ENCODE results near the gene LONP1. TPM values are rescaled to one million over a fixed set of nuclear protein-coding genes. Genes with fewer than 3 reads are reported as not detected.

The LONP1 gene
- total RNA-seq, 1 donor from 2014 or later: 98.5 TPM

DNA sequence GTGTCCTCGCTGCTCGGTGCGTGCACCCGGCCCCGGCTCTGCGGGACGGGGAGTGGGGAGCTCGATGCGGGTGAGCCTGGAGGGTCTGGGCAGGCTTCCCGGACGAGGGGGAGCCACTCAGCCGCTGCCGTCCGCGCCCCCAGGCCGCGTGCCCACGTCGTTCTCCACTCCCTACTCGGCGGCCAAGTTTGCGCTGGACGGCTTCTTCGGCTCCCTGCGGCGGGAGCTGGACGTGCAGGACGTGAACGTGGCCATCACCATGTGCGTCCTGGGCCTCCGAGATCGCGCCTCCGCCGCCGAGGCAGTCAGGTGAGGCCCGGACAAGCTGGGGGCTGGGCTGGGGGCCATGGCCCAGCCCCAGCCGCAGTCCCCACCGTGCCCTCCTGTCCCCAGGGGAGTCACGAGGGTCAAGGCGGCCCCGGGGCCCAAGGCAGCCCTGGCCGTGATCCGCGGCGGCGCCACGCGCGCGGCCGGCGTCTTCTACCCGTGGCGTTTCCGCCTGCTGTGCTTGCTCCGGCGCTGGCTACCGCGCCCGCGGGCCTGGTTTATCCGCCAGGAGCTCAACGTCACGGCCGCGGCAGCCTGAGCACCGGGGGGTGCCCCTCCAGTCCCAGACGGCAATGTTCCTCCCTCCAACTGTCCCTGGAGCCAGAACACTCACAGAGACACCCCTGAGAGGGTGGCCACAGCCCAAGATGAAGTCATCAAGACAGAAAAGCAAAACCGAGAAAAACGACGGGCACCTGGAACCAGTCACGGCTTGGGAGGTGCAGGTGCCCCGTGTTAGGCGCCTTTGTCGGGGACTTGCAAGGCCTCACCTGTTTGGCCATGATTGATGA lies 32.4 kb downstream of the LONP1 start:
- Mint-ChIP-seq H3K9me3 (ENCODE audit: unreplicated experiment) (peaks cover 20% of the 10 kb centered on the region), H3K27ac (ENCODE audit: unreplicated experiment) (no peak overlapping the region), H3K4me3 (ENCODE audit: unreplicated experiment) (no peak overlapping the region), H3K27me3 (ENCODE audit: unreplicated experiment) (peaks cover 18% of the 10 kb centered on the region), H3K36me3 (ENCODE audit: unreplicated experiment) (no peaks in the 10 kb centered on the region), H3K4me1 (ENCODE audit: low read depth, unreplicated experiment) (peaks cover 3% of the 10 kb centered on the region)
- DNase-seq: no peak
- TF ChIP-seq, protein P1, sequence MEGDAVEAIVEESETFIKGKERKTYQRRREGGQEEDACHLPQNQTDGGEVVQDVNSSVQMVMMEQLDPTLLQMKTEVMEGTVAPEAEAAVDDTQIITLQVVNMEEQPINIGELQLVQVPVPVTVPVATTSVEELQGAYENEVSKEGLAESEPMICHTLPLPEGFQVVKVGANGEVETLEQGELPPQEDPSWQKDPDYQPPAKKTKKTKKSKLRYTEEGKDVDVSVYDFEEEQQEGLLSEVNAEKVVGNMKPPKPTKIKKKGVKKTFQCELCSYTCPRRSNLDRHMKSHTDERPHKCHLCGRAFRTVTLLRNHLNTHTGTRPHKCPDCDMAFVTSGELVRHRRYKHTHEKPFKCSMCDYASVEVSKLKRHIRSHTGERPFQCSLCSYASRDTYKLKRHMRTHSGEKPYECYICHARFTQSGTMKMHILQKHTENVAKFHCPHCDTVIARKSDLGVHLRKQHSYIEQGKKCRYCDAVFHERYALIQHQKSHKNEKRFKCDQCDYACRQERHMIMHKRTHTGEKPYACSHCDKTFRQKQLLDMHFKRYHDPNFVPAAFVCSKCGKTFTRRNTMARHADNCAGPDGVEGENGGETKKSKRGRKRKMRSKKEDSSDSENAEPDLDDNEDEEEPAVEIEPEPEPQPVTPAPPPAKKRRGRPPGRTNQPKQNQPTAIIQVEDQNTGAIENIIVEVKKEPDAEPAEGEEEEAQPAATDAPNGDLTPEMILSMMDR (IDR thresholded peaks at IDR 0.05; ENCODE audit: partially characterized antibody, unreplicated experiment): peak; percentile 62

DNA sequence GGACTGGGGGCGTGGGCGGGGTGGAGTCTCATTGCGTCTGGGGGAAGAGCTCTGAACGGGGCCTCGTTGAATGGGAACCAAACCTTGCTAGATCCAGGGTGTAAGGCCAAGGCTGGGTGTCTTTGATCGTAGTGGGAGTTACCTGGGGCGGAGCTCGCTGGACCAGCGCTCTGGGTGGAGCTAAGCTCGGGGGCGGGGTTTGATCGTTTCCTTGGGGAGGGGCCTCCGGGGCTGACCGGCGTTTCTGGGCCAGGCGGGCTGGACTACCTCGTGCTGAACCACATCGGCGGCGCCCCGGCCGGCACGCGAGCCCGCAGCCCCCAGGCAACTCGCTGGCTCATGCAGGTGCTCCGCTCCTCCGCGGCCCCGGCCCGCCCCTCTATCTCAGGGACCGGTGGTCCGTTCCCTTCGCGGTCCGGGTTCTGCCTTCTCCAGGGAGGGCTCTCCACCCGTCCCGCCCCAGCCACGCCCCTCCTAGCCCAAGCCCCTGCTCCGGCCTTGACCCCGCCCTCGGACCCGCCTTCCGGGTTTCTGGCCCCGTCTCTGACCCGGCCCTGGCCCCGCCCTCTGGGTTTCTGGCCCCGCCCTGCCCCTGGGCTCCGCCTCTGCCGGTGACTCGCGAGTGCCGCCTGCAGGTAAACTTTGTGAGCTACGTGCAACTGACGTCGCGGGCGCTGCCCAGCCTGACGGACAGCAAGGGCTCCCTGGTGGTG lies 33.1 kb downstream of the LONP1 start:
- H3K27ac Mint-ChIP-seq (ENCODE audit: unreplicated experiment): no peak overlapping the region
- TF ChIP-seq, protein P1 (IDR thresholded peaks at IDR 0.05; ENCODE audit: partially characterized antibody, unreplicated experiment): peak; percentile 87

DNA sequence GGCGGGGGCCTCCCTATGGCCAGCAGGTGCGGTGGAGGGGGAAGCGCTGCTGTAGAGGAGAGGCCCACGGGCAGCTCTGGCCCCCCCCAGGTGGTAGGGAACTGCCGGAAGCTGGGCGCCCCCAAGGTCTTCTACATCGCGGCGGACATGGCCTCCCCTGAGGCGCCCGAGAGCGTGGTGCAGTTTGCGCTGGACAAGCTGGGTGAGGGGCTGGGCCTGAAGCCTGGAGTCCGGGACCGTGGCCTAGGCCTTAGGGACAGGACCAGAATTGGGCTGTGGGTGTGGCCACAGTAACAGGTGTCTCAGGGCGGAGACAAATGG lies 33.7 kb downstream of the LONP1 start:
- H3K36me3 Mint-ChIP-seq (ENCODE audit: unreplicated experiment): peaks cover 4% of the 10 kb centered on the region
- H3K27ac Mint-ChIP-seq (ENCODE audit: unreplicated experiment): no peak overlapping the region
- H3K27me3 Mint-ChIP-seq (ENCODE audit: unreplicated experiment): peaks cover 24% of the 10 kb centered on the region
- H3K4me3 Mint-ChIP-seq (ENCODE audit: unreplicated experiment): peak overlapping the region; percentile 78
- TF ChIP-seq, protein P1 (IDR thresholded peaks at IDR 0.05; ENCODE audit: partially characterized antibody, unreplicated experiment): no peak
- H3K4me1 Mint-ChIP-seq (ENCODE audit: low read depth, unreplicated experiment): peaks cover 6% of the 10 kb centered on the region
- peaks cover 23% of the 10 kb centered on the region for H3K9me3 Mint-ChIP-seq (ENCODE audit: unreplicated experiment)
- DNase-seq: no peak

More for the DNA sequence above, 33.1 kb downstream of the LONP1 start:
- peaks cover 3% of the 10 kb centered on the region for H3K4me1 Mint-ChIP-seq (ENCODE audit: low read depth, unreplicated experiment)
- peaks cover 18% of the 10 kb centered on the region for H3K9me3 Mint-ChIP-seq (ENCODE audit: unreplicated experiment)
- no peaks in the 10 kb centered on the region for H3K36me3 Mint-ChIP-seq (ENCODE audit: unreplicated experiment)
- peaks cover 19% of the 10 kb centered on the region for H3K27me3 Mint-ChIP-seq (ENCODE audit: unreplicated experiment)
- peak; percentile 100 for DNase-seq
- H3K4me3 Mint-ChIP-seq (ENCODE audit: unreplicated experiment): peak overlapping the region; percentile 78

DNA sequence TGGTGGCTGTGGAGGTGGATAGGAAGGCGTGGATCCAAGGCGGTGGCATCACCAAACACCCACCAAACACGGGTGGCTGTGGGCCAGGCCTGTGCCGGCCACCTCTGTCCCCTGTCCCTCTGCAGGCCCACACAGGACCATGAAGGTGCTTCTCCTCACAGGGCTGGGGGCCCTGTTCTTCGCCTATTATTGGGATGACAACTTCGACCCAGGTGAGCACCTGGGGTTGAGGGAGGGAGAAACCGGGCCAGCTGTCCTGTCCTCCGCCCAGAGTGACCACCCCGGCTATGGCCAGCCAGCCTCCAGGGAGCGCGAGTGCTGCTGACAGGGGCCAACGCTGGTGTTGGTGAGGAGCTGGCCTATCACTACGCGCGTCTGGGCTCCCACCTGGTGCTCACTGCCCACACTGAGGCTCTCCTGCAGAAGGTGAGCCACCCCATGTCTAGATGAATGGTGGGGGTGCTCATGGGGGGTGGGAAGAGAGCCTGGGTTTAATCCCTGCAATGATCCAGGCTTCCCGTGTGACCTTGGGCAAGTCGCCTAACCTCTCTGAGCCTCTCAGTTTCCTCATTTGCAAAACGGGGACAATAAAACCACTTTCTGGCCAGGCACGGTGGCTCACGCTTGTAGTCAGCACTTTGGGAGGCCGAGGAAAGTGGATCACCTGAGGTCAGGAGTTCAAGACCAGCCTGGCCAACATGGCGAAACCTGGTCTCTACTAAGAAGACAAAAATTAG lies 35.1 kb downstream of the LONP1 start:
- Mint-ChIP-seq H3K9me3 (ENCODE audit: unreplicated experiment) (peaks cover 18% of the 10 kb centered on the region), H3K36me3 (ENCODE audit: unreplicated experiment) (peaks cover 5% of the 10 kb centered on the region), H3K4me1 (ENCODE audit: low read depth, unreplicated experiment) (peaks cover 7% of the 10 kb centered on the region), H3K4me3 (ENCODE audit: unreplicated experiment) (no peak overlapping the region), H3K27ac (ENCODE audit: unreplicated experiment) (no peak overlapping the region), H3K27me3 (ENCODE audit: unreplicated experiment) (peaks cover 21% of the 10 kb centered on the region)
- DNase-seq: no peak
- TF ChIP-seq, protein P1 (IDR thresholded peaks at IDR 0.05; ENCODE audit: partially characterized antibody, unreplicated experiment): no peak
